HK-2 (cell line): ENCODE measurements around the gene GCLC.
A peak's percentile ranks its signal among the peaks of the same experiment; 100 is the strongest.
"Not testable (repeated sequence)": the region's sequence is repeated elsewhere in the genome, so short reads cannot be mapped to it uniquely, and the experiment has no call there.

Experiments used
- DNase-seq: peaks from one replicate; pipeline ENCODE4 v3.0.0-alpha.2; 2018; ENCODE audit not compliant: unreplicated experiment

The GCLC gene

DNA sequence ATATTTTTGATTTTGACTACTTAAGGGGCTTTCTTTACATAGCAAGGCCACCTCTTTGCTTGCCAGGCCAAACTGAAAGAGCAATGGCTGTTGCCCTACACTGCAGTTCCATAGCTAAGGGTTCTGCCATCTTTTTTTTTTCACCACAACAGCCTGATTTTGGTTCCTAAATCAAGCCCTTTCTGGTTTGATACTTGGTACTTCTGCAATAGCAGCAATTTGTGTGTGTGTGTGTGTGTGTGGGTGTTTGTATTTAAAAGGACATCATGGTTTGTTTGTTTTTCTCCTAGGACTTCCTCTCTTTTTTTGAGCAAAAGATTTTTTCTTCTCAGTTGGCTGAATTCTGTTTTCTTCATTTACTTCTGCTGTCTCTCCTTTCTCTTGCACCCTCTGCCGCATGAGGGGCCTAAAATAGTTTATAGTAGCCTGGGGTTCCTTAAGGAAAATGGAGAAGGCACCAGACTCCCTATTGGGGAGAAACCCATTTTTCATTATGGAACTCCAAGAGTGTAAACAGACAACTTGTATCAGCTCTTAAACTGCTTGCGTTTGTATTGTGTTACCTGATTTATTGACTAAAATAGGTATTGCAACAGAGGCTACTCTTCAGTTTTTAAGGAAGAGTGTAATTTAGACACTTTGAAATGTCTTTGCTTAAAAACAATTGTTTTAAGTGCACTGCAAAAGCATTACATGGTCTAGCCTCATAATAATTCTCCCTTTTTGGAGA lies 12.2 kb upstream of the GCLC start:
- no peak for DNase-seq

DNA sequence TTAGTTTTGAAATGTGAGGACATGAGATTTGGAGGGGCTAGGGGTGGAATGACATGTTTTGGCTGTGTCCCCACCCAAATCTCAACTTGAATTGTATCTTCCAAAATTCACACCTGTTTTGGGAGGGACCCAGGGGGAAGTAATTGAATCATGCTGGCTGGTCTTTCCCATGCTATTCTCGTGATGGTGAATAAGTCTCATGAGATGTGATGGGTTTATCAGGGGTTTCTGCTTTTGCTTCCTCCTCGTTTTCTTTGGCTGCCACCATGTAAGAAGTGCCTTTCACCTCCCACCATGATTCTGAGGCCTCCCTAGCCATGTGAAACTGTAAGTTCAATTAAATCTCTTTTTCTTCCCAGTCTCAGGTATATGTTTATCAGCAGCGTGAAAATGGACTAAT lies 8.7 kb upstream of the GCLC start:
- not testable (repeated sequence) for DNase-seq

- not testable (repeated sequence) for DNase-seq
Observed at GRCh38 chr6:53551681-53552080, 6.8 kb upstream of the GCLC start.

DNA sequence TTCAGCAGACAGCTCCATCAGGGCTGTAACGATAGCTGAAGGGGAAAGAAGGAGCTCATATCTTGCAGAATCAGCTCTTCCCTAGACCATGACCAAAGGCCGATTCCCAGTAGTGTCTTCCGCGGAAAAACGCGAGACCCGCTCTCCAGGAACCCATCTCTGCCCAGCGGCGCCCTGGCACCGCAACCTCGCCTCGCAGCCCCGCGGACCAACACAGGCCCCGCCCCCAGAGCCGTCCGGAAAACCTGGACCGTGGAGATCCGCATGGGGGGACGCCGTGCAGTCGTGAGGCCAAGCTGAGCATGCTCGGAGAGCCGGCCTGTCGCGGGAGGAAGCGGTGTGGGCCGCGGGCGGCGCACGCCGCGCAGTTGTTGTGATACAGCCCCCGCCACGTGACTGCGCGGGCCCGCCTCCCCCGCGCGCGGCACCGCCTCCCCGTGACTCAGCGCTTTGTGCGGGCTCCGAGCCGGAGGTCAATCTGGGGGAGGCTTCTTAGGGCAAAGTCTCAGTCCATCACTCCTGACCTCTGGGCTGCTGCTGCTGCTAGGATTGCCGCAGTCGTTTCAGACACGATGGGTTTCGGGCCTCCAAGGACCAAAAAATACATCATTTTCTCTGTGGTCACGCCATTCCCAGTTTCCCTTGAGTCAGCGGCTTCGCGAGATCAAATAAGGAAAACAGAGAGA lies 3.1 kb upstream of the GCLC start:
- peak; percentile 93 for DNase-seq

DNA sequence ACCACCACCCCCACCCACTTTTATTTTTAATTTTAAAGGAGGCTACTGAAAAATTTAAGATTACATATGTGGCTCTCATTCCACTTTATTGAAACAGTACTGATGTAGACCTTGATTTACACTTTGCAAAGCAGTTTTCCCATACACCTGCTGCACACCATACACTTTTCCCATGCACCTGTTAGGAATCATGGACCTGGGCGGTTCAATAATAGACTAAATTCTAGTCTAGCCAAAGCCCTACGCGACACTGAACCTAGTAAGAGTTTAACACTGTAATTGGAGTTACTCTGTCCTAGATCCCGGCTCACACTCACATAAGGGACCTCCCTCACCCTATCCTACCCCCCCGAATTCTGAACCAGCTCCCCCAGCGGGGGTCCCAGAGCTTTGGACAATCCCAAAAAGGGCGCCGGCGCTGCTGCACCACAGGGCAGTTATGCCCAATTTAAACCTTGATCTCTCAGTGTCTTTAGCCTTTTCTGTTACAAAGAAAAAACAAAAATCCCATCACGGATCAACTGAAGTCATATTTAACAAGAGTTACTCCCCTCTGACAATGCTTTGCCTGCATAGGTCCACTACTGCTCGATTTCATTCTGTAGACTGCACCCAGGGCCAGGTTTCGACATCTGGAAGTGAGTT lies 2.4 kb upstream of the GCLC start:
- DNase-seq, result no peak

- DNase-seq, result no peak
Observed at GRCh38 chr6:53546281-53546680, 1.4 kb upstream of the GCLC start.

DNA sequence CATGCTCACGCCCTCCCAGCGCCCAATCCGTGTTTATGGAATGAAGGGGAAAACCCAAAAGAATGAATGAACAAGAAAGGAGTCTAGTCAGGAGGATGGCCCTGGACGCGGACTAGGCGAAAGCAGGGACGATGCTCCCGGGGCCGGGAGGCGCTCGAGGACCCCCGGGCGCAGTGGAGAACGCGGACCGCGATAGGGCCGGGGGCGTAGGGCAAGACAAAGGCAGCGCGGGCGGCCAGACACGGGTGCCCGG lies 758 bp downstream of the GCLC start:
- DNase-seq, result no peak

- DNase-seq, result no peak
Observed at GRCh38 chr6:53543359-53544216, 1.3 kb downstream of the GCLC start.

GRCh38 chr6:53541900-53542299 lies 3.0 kb downstream of the GCLC start:
- no peak for DNase-seq

- DNase-seq, result no peak
Observed at GRCh38 chr6:53540129-53540692, 4.7 kb downstream of the GCLC start.

- DNase-seq, result no peak
Observed at GRCh38 chr6:53539561-53539960, 5.3 kb downstream of the GCLC start.

- DNase-seq, result no peak
Observed at GRCh38 chr6:53536561-53536960, 8.3 kb downstream of the GCLC start.

DNA sequence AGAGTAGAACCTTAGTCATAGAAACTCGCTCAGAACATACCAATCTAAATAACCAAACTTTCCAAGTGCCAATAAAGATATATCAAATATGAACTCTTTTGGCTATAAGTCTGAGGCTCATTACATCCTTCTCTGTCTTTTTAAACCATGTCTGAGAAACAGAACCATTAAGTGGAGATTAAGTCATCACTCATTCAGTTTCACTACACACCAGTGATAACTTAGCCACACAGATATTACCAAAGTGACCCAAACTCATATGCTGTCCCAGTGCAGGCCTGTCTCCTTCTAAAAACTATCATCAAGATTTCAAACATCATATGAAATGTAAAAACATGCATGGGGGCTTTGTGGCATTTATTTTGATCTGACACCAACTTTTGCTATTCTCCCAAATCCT lies 12.0 kb downstream of the GCLC start:
- no peak for DNase-seq

GRCh38 chr6:53532061-53532797 lies 12.7 kb downstream of the GCLC start:
- DNase-seq, result no peak

GRCh38 chr6:53530780-53531386 lies 14.0 kb downstream of the GCLC start:
- no peak for DNase-seq

DNA sequence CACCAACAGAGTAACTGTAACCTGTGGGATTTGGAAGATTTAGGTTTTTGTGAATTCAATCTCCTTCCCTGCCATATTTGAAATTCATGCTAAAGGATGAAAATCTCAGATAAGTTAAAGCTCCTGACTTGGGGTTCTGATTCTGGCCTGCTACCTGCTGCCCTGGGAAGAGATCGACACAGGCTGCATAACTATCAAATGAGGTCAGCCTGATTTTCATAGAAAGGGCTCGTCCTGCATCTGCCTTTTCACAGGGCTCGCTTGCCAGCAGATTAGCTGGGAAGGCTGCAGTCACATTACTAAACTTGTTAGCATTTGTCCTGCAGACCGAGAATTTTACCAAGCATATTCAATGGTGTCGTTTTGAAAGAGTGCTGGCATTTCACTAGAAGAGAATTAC lies 14.6 kb downstream of the GCLC start:
- no peak for DNase-seq

- no peak for DNase-seq
Observed at GRCh38 chr6:53529324-53530036, 15.4 kb downstream of the GCLC start.

DNA sequence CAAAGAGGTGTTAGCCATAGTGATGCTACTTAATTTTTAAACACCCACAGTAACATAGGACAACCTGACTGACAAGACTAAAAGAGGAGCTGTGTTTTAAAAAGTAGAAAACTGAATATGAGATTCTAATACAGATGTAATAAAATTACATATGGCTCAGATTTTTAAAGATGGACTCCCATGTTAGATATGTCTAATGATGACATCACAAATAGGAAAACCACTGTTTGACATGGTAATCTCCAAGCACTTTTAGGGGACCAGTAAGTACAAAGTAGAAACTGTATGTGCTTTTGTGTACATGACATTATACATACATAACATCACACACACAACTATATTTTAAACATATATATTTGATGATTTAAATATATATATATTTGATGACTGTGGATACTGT lies 16.8 kb downstream of the GCLC start:
- no peak for DNase-seq

- DNase-seq, result no peak
Observed at GRCh38 chr6:53527249-53527765, 17.6 kb downstream of the GCLC start.

GRCh38 chr6:53526000-53526399 lies 18.9 kb downstream of the GCLC start:
- DNase-seq, result no peak
